CD4-positive, alpha-beta T cell treated with Interleukin-17A for 4 hours (primary cell): Measurements from ENCODE around the gene IDUA.

Experiments
- DNase-seq: peaks from one replicate; pipeline ENCODE4 v3.0.0-alpha.2; 2020; ENCODE audit warnings: mixed read lengths

Gene IDUA

GRCh38 chr4:956531-957230 lies 30.2 kb upstream of the IDUA start:
- no peak for DNase-seq

- DNase-seq = no peak
Observed at GRCh38 chr4:957231-957580, 29.6 kb upstream of the IDUA start.

- DNase-seq = no peak
Observed at GRCh38 chr4:957581-958313, 29.1 kb upstream of the IDUA start.

GRCh38 chr4:958314-958665 lies 28.6 kb upstream of the IDUA start:
- DNase-seq = no peak

GRCh38 chr4:958696-959337 lies 28.0 kb upstream of the IDUA start:
- DNase-seq = no peak

GRCh38 chr4:959338-960139 lies 27.3 kb upstream of the IDUA start:
- DNase-seq = no peak

GRCh38 chr4:960140-960635 lies 26.7 kb upstream of the IDUA start:
- no peak for DNase-seq

- DNase-seq = no peak
Observed at GRCh38 chr4:960636-961350, 26.1 kb upstream of the IDUA start.

GRCh38 chr4:961351-962230 lies 25.3 kb upstream of the IDUA start:
- DNase-seq = no peak

GRCh38 chr4:962231-963208 lies 24.3 kb upstream of the IDUA start:
- no peak for DNase-seq

GRCh38 chr4:963276-964225 lies 23.3 kb upstream of the IDUA start:
- no peak for DNase-seq

GRCh38 chr4:964346-965025 lies 22.4 kb upstream of the IDUA start:
- DNase-seq = no peak

- DNase-seq = no peak
Observed at GRCh38 chr4:965048-965765, 21.6 kb upstream of the IDUA start.

GRCh38 chr4:965766-966134 lies 21.1 kb upstream of the IDUA start:
- no peak for DNase-seq

- no peak for DNase-seq
Observed at GRCh38 chr4:966266-967112, 20.4 kb upstream of the IDUA start.
